ENCODE results near the gene NPHP4.

GRCh38 chr1:5907966-5908365, 84.3 kb downstream of the NPHP4 start:
- TF ChIP-seq CTCF (IDR thresholded peaks at IDR 0.05 in 4 of 5, conservative IDR thresholded peaks at IDR 0.05 in 1 of 5) (no peak), POLR2A (IDR thresholded peaks at IDR 0.05) (no peak)
